SW 1271 (cell line): ENCODE measurements around the gene MAD1L1.

ENCODE experiments used
- DNase-seq, 2 experiments: peaks; one replicate each; lab custom pipeline; 2025; lab: John Stamatoyannopoulos, UW

The MAD1L1 gene

DNA sequence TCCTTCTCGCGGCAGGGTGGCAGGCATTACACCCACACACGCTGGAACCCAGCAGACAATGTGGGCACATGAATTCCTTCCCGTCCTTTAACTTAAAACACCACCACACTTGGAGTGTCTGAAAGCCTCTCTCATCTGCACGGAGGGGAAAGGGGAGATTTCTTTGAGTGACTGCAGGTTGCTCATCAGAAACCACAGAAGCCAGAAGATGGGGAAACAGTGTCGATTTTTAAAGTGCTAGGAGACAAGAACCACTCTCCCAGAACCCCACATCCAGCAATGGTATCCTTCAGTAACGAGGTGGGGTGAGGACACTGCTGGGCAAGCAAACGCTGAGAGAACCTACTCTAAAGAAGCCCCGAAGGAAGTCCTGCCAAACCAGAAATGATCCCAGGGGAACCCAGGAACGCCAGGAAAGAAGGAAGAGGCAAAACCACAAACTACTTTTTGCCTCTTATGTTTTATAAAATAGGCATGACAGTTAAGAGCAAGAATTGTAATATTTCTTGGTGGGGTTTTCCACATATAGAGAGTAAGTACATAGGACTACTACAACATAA, 308.4 kb downstream of the MAD1L1 start:
- DNase-seq = no peak

GRCh38 chr7:1923409-1924257, 309.1 kb downstream of the MAD1L1 start:
- no peak for DNase-seq

DNA sequence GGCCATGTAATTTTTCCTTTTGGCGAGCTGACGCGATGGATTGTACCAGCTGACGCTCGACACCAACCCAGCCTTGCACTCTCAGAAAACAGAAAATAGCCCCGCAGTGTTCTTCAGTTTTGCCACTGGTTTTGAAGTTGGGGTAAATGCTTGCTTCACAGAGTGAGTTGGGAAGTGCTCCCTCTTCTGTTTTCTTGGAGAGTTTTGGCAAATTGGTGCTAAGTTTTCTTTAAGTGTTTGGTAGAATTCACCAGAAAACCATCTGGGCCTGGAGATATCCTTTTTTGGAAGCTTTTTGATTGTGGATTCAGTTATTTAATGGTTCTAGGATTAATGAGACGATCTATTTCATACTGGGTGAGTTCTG, 309.9 kb downstream of the MAD1L1 start:
- no peak for DNase-seq

- DNase-seq = no peak
These were observed 310.5 kb downstream of the MAD1L1 start for GRCh38 chr7:1922071-1922869.

DNA sequence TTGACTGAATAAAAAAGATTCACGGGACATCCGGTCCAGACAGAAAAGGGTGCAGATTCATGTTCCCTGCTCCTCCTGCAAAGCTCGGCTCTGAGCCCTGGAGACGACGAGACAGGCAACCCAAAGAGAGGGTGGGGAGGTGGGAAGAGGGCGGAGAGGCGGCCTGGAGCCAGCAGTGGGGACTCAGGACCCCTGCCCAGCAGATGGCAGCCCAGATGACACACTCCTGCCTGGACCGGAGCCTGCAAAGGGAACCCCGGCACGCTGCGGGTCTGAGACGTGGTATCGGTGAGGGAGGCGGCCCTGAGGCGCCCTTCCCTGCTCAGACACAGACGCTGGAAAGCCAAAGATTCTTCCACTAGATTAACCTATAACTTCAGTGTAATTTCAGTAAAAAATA, 311.9 kb downstream of the MAD1L1 start:
- DNase-seq = no peak

DNA sequence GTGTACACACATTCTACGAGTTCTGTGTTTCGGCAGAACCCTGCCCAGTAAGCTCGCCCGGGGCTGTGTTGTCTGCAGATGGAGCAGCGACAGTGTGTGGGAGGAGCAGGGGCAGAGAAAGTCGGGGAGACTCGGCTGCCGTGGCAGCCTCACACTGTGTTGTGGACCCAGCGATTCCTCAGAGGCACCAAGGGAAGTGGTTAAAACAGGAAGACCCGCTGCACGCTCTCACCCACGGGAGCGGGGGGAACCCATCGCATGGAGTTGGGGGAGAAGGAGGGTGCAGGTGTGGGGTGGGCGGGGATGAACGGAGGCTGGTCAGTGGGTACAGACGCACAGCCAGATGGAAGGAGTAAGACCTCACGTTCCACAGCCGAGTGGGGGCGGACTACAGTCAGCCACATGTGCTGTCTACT, 312.5 kb downstream of the MAD1L1 start:
- DNase-seq = no peak

GRCh38 chr7:1919539-1920265, 313.0 kb downstream of the MAD1L1 start:
- DNase-seq = no peak

DNA sequence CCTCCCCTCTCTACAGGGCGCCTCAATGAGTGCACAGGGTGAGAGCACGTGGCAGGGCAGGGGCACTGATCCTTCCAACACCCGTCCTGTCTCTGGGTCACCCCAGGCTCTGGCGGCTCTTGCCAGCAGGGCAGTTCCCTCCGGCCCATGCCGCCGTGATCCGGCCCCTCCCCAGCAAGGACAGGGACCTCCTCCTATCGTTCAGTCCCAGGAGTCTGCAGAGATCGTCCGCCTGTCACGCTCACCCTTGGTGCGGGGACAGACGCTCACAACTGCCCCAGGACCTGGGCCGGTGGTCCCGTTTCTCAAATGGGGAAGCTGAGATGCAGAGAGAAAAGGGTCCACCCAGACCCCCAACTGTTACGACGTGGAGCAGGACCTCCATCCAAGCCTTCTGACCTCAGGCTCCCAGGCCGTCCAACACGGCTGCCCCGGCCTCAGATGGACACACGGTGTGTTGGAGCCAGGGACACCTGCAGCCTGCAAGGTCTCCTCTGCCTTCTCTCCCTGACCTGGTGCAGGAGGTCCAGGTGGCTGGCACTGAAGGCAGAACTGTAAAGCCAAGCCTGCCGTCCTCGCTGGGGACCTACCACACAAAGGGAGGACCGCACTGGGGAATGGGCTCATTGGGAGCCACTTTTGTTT, 313.7 kb downstream of the MAD1L1 start:
- DNase-seq = no peak

DNA sequence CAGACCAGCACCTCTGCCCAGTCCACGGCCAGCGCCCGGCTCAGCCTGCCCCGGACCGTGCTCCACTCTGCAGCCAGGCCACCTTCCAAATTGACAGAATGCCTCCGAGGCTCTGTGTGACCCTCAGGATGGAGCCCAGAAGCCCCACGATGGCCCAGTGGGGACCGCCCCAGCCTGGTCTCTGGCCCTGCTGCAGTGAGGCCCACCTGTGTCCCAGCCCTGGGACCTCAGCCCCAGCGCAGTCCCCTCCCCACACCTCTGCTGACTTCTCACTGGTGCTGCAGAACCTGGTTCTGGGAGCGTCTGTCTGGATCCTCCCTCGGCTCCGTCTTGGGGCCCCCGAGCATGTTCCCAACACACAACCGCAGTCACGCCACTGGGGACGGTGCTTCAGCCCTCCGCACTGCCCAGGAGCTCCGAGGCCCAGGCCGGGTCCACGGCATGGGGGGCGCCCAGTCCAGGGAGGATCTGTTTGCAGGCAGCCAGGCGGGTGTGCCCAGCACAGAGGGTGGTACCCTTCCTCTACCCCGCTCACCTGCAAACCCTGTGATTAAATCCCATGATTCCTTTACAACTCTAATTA, 314.6 kb downstream of the MAD1L1 start:
- DNase-seq = no peak

- no peak for DNase-seq
These were observed 315.3 kb downstream of the MAD1L1 start for GRCh38 chr7:1917221-1918062.

GRCh38 chr7:1916601-1916970, 316.2 kb downstream of the MAD1L1 start:
- DNase-seq = no peak

- DNase-seq = no peak
These were observed 316.7 kb downstream of the MAD1L1 start for GRCh38 chr7:1915956-1916600.

- DNase-seq = no peak
These were observed 317.4 kb downstream of the MAD1L1 start for GRCh38 chr7:1915326-1915725.

DNA sequence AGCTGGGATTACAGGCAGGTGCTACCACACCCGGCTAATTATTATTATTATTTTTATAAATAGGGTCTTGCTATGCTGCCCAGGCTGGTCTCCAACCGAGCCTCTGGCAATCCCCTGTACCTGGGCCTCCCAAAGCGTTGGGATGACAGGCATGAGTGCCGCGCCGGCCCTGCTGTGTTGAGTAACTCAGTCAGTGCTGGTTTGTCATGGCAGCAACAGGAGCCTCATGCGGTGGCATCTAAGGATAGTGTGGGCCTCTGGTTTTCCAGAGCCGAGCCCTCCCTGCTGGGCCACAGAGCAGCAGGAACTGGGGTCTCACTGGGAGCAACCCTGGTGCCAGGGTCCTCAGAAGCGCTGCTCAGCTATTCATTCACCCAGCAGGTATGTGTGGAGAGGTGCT, 318.0 kb downstream of the MAD1L1 start:
- no peak for DNase-seq

- no peak for DNase-seq
These were observed 318.4 kb downstream of the MAD1L1 start for GRCh38 chr7:1914321-1914720.

DNA sequence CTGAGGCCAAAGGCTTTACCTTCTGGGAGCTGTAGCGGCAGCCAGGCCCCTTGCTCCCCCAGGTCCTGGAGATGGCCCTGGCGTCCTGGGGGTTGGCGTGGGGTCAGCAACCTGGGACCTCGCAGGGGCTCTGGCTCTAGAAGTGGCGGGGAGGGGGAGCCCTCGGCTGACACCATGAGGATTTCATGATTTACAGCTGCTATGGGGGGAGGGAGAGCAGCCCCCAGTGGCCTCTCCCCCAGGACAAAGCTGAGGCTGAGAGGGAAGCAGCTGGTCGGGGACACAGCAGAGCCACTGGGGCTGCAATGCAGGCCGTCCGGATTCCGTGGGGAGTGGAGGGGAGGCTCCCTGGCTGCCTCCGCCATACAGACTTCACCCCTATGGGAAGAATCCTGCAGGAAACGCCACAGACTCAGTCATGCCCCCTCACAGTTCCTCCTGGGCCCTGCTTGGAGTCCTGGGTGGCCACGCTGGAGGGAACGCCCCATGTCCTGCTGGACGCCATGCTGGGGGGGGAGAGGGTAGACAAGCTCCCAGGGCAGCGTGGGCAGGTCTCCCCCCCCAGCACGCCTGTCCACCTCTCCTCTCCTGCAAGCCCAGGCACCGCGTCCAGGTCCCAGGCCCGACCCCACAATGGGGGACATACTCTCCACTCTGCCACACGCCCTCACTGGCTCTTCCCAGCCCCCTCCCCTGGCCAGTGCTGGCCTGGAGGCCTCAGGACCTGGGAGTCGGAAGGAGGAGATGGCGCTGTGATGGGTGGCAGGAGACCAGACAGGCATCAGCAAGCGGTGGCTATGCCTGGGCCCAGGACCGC, 319.1 kb downstream of the MAD1L1 start:
- DNase-seq = no peak

DNA sequence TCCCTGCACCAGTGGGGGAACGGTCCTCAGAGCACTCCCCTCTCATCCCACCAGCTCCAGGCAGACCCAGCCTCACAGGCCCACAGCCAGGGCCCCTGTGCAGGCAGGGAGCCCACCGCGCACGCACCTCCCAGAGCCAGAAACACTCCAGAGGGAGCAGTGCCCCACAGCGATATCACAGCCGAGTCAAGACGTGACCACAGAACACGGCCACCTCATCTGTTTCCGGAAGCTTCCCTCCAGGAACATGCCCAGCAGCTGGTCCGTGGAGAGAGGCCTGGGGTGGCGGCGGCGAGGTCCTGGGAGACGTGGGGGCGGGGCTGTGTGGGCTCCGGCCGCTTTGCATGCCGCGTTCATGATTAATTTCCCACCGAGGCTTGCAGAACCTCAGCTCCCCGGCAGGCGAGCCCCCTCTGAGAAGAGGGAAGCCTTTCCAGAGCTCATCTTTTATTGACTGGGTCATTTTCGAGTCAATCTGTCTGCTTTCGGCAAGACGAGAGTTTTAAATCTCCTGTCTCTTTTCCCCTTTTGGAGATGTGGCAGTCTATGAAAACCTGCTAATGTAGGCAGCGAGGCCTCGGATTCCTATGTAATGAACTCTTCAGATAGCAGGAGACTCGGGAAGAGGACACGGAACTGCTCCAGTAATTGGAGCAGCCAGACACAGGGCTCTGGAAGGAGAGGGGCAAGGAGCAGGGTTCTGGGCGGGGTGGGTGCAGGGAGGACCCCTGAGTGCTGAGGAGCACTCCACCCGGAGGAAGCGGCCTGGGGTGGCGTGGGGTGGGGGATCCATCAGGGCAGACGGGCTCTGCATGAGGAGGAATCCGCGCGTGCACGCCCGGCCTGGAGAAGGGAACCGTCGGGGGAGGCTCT, 319.9 kb downstream of the MAD1L1 start:
- no peak for DNase-seq

- DNase-seq = no peak
These were observed 321.2 kb downstream of the MAD1L1 start for GRCh38 chr7:1911571-1911970.
